Smooth muscle cell (in vitro differentiated cells): ENCODE data around the gene CACNA2D1. TPM values are rescaled to one million over a fixed set of nuclear protein-coding genes. Genes with fewer than 3 reads are reported as not detected.

Experiments used
- DNase-seq: peaks from one replicate; lab custom pipeline; 2025; ENCODE audit not compliant: unreplicated experiment; lab: John Stamatoyannopoulos, UW
- H2AFZ ChIP-seq: fragments of 200-600 bp; sonication (generic); 2 replicates; pipeline ENCODE4 v1.6.0; 2016; ENCODE audit warnings: antibody characterized with exemption, low read depth, mild to moderate bottlenecking
- H3F3A ChIP-seq: fragments of 200-600 bp; sonication (generic); 2 replicates; pipeline ENCODE4 v1.6.0; 2017; ENCODE audit warnings: antibody characterized with exemption, low read depth
- H3K27ac ChIP-seq: fragments of 200-600 bp; sonication (generic); 2 replicates; pipeline ENCODE4 v1.5.1; 2016; ENCODE audit warnings: low read depth, mild to moderate bottlenecking
- H3K27me3 ChIP-seq: fragments of 200-600 bp; sonication (generic); 2 replicates; pipeline ENCODE4 v1.6.1; 2016; ENCODE audit warnings: low read depth, mild to moderate bottlenecking
- H3K36me3 ChIP-seq: fragments of 200-600 bp; sonication (generic); 2 replicates; pipeline ENCODE4 v1.5.1; 2016; ENCODE audit warnings: low read depth
- H3K4me1 ChIP-seq: fragments of 200-600 bp; sonication (generic); 2 replicates; pipeline ENCODE4 v1.5.1; 2016; ENCODE audit warnings: low read depth
- H3K4me2 ChIP-seq: fragments of 200-600 bp; sonication (generic); 2 replicates; pipeline ENCODE4 v1.6.0; 2016; ENCODE audit warnings: mild to moderate bottlenecking
- H3K4me3 ChIP-seq: fragments of 200-600 bp; sonication (generic); 2 replicates; pipeline ENCODE4 v1.5.1; 2016; ENCODE audit warnings: mild to moderate bottlenecking
- H3K79me2 ChIP-seq: fragments of 200-600 bp; sonication (generic); 2 replicates; pipeline ENCODE4 v1.6.0; 2016; ENCODE audit warnings: low read depth, mild to moderate bottlenecking
- H3K9ac ChIP-seq: fragments of 200-600 bp; sonication (generic); 2 replicates; pipeline ENCODE4 v1.6.0; 2016; ENCODE audit warnings: low read depth
- H3K9me3 ChIP-seq: fragments of 200-600 bp; sonication (generic); replicated peaks from 2 replicates; pipeline ENCODE4 v1.5.1; 2016; ENCODE audit warnings: low read depth
- H4K20me1 ChIP-seq: fragments of 200-600 bp; sonication (generic); 2 replicates; pipeline ENCODE4 v1.6.0; 2016; ENCODE audit warnings: low read depth
- WGBS: methylation state at CpG from one replicate; pipeline ENCODE4 v1.1.7; 2016; ENCODE audit warnings: low lambda C conversion rate; 5-methylcytosine and 5-hydroxymethylcytosine counted together
- polyA plus RNA-seq: library from polyadenylated mRNA; unstranded; fragments of >200 nt; fragmentation: Nextera tagmentation; extraction: Ambion mirVana; gene quantifications from 2 replicates; pipeline ENCODE4 v1.2.1, GENCODE V29; 2016
- total RNA-seq: library from RNA; depleted of rRNA; stranded (reverse); fragments of >200 nt; gene quantifications from 2 replicates; pipeline ENCODE4 v1.2.3, GENCODE V29; 2014
- TF ChIP-seq, protein P1 (sequence below): fragments of 200-600 bp; sonication (generic); IDR thresholded peaks from 2 replicates; pipeline ENCODE4 v1.5.1; 2017; ENCODE audit warnings: borderline replicate concordance, mild to moderate bottlenecking, antibody characterized with exemption; ENCODE audit not compliant: insufficient read depth, poor library complexity, severe bottlenecking

Gene CACNA2D1
- total and polyA plus RNA-seq, 2 experiments from 2014 or later, result 4.1 to 39.3 TPM

DNA sequence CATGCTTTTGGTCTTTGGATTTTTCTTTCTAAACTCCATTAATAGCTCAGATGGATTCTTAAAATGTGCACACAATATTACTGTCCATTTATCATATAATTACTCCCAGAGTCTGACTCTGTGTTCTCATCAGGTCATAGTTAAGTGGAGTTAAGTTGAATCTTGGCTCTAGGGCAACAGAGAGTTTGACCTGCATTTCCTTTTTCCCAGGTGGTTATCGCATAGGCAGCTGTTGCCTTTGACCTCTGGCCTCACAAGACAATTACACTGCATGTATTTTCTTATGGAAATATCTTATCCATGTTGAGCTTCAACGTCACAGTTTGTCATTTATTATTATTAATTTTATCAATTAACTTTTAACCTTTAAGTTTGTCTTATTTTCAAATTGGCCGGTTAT, 436.3 kb downstream of the CACNA2D1 start:
- WGBS, result 96% methylated on average over 3 of the region's 3 CpGs
- H3K9ac ChIP-seq, result no peak overlapping the region
- no peak for DNase-seq

DNA sequence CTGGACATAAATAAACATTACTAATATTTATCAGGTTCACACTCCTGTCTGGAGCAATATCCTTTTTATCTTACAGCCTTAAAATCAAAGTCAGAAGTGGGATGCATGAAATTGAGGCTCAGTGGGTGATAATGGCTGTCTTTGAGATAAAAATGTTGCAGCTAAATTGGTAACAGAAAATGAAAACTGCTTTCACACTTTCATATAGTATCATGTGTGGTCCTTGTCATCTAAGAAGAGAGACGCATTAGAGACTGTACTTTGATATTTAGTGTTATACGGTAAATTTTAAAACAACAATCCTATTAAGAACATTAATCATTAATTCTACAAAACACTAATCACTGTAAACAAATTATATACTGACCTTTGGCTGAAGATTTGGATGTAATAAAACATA, 438.5 kb downstream of the CACNA2D1 start:
- Histone ChIP-seq H2AFZ (no peak overlapping the region), H3F3A (no peaks in the 10 kb centered on the region), H3K4me1 (no peaks in the 10 kb centered on the region), H3K9ac (no peak overlapping the region), H3K4me3 (no peak overlapping the region), H3K4me2 (no peak overlapping the region), H4K20me1 (no peaks in the 10 kb centered on the region), H3K79me2 (no peaks in the 10 kb centered on the region), H3K36me3 (no peaks in the 10 kb centered on the region), H3K27ac (no peak overlapping the region), H3K9me3 (no peaks in the 10 kb centered on the region), H3K27me3 (no peaks in the 10 kb centered on the region)
- TF ChIP-seq, protein P1, sequence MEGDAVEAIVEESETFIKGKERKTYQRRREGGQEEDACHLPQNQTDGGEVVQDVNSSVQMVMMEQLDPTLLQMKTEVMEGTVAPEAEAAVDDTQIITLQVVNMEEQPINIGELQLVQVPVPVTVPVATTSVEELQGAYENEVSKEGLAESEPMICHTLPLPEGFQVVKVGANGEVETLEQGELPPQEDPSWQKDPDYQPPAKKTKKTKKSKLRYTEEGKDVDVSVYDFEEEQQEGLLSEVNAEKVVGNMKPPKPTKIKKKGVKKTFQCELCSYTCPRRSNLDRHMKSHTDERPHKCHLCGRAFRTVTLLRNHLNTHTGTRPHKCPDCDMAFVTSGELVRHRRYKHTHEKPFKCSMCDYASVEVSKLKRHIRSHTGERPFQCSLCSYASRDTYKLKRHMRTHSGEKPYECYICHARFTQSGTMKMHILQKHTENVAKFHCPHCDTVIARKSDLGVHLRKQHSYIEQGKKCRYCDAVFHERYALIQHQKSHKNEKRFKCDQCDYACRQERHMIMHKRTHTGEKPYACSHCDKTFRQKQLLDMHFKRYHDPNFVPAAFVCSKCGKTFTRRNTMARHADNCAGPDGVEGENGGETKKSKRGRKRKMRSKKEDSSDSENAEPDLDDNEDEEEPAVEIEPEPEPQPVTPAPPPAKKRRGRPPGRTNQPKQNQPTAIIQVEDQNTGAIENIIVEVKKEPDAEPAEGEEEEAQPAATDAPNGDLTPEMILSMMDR, result no peak
- 96% methylated on average over 2 of the region's 2 CpGs for WGBS
- no peak for DNase-seq

More for the DNA sequence above, 436.3 kb downstream of the CACNA2D1 start:
- no peak overlapping the region for H3K4me2 ChIP-seq
- H3K4me1 ChIP-seq, result no peaks in the 10 kb centered on the region
- H2AFZ ChIP-seq, result no peak overlapping the region
- no peaks in the 10 kb centered on the region for H3K79me2 ChIP-seq
- TF ChIP-seq, protein P1, result no peak
- no peaks in the 10 kb centered on the region for H3K36me3 ChIP-seq
- no peak overlapping the region for H3K4me3 ChIP-seq
- no peak overlapping the region for H3K27ac ChIP-seq
- H4K20me1 ChIP-seq, result no peaks in the 10 kb centered on the region
- no peaks in the 10 kb centered on the region for H3K27me3 ChIP-seq
- no peaks in the 10 kb centered on the region for H3K9me3 ChIP-seq
- no peaks in the 10 kb centered on the region for H3F3A ChIP-seq

DNA sequence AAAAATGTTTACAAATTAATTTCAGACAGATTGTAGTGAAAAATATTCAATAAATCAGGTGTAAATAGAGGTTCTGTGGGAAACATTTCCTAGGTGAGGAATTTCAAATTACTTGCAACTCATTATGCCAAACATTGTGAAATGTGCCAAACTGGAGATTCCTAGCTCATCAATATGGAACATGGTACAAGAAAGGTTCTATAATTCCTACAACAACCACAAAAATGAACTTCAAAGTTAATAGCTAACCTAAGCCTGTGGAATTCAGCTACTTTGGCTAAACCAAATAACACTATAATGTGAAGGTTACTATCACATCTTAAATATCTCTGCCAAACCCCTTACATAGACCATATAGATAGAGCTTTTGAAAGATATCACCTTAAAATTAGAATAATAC, 450.4 kb downstream of the CACNA2D1 start:
- TF ChIP-seq, protein P1, result no peak
- DNase-seq, result no peak

DNA sequence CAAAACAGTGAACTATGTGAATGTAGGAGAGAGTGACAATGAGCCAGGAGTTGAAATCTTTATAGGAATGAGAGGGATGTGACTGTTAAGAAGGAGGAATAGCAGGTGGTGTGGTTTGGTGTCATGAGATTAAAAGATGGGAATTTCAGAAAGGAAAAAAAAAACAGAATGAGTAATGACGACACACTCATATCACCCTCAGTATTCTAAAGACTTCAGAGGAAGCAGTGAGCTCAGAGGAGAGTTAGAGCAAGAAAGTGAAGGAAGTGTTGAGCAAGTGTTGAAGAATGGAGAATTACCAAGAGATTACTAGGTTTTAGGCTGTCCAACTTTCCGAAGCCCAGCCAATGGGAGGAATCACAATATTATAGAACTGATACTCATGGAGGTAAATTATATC, 453.2 kb downstream of the CACNA2D1 start:
- H3K4me2 ChIP-seq, result no peak overlapping the region
- no peaks in the 10 kb centered on the region for H3K36me3 ChIP-seq
- H2AFZ ChIP-seq, result no peak overlapping the region
- H4K20me1 ChIP-seq, result no peaks in the 10 kb centered on the region
- no peaks in the 10 kb centered on the region for H3F3A ChIP-seq
- H3K4me1 ChIP-seq, result no peaks in the 10 kb centered on the region
- no peaks in the 10 kb centered on the region for H3K79me2 ChIP-seq
- no peak overlapping the region for H3K27ac ChIP-seq
- H3K9me3 ChIP-seq, result no peaks in the 10 kb centered on the region
- WGBS, result 51% methylated on average over 2 of the region's 2 CpGs
- DNase-seq, result no peak
- H3K27me3 ChIP-seq, result no peaks in the 10 kb centered on the region
- H3K9ac ChIP-seq, result no peak overlapping the region
- no peak overlapping the region for H3K4me3 ChIP-seq
- TF ChIP-seq, protein P1, result no peak

More for the DNA sequence above, 450.4 kb downstream of the CACNA2D1 start:
- H3K9me3 ChIP-seq, result no peaks in the 10 kb centered on the region
- H4K20me1 ChIP-seq, result no peaks in the 10 kb centered on the region
- no peak overlapping the region for H3K4me2 ChIP-seq
- H3K27me3 ChIP-seq, result no peaks in the 10 kb centered on the region
- no peak overlapping the region for H2AFZ ChIP-seq
- no peaks in the 10 kb centered on the region for H3K79me2 ChIP-seq
- no peaks in the 10 kb centered on the region for H3K4me1 ChIP-seq
- no peaks in the 10 kb centered on the region for H3F3A ChIP-seq
- H3K36me3 ChIP-seq, result no peaks in the 10 kb centered on the region
- no peak overlapping the region for H3K9ac ChIP-seq
- H3K4me3 ChIP-seq, result no peak overlapping the region
- no peak overlapping the region for H3K27ac ChIP-seq
